Activated T-cell treated with anti-CD3 and anti-CD28 coated beads for 4 hours (primary cell): ENCODE results near the gene PRPSAP1.
"Not testable (repeated sequence)": the region's sequence is repeated elsewhere in the genome, so short reads cannot be mapped to it uniquely, and the experiment has no call there.

Experiments
- DNase-seq: peaks from one replicate; pipeline ENCODE4 v3.0.0-alpha.2; 2020

PRPSAP1 gene

DNA sequence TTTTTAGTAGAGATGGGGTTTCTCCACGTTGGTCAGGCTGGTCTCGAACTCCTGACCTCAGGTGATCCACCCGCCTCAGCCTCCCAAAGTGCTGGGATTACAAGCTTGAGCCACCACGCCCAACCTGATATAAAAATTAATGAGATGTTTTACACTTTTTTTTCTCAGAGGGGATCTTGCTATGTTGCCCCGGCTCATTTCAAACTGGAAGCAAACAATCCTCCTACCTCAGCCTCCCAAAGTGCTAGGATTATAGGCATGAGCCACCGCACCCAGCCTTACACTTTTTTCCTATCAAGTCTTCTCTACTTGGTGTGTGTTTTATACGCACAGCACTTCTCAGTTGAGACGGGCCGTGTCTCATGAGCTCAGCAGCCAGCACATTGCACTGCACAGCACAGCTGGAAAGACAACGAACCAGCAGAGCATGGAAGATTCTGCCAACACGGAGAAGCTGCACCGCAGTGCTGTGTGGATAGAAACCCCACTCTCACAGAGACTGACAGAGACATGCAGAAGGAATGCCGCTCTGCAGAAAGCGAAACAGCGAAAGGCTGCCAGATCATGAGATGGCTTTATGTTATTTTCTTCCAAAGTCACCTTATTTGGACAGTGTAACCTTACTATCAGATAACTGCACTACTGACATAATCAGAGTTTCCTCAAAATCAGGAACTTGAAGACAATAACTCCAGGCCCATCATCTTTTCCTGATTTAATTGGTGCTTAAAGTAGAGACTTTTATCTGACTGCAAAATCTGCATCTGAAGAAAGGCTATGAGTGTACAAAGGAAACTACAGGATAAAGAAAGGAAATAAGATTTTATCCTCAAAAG, 39.1 kb downstream of the PRPSAP1 start:
- no peak for DNase-seq

DNA sequence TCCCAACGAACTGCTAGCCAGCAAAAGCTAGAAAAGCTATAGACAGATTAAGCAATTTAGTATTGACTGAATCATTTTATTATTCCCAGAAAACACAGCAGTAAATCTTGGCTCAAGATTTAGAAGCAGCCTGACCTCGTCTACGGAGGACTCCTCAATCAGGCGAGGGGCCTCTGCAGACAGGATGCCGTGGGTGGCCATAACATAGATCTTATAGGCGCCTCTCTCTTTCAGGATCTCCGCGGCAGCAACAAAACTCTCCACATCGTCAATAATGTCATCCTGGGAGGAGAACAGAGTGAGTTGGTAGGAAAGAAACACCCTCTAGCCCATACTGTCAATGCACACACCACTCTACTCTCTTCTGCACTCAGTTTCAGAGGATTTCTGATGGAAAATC, 41.0 kb downstream of the PRPSAP1 start:
- DNase-seq = no peak

DNA sequence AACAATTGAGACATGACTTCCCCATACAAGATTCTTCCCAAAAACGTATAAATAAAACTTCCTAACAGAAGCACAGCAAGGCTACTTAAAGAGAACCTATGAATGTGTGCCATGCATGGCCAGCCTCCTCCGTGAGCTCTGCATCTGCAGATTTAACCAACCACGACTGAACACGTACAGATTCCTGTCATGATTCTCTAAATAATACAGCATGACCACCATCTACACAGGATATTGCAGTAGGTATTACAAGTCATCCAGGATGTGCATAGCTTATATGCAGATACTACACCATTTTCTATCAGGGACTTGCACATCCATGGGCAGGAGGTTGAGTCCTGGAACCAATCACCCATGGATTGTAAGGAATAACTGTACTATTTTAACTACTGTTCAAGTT, 44.3 kb downstream of the PRPSAP1 start:
- no peak for DNase-seq

DNA sequence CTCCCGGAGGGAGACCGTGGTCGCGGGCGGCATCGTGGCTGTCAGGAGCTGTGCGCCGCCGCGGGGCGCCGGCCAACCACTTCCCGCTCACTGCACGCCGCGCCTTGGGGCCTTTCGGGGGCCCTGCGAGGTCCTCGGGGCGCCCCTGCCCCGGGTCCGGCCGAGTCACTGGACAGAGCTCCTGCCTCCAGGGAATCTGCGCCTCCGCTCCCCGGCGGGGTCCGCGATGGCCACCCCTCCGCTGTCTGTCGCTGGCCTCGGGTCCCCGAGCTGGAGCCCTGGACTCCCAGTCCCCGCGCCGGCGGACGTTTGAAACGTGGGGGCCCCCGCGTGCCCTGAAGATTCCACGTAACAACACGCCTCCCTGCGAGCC, 45.8 kb downstream of the PRPSAP1 start, which contains the start of gene QRICH2:
Gene QRICH2, minus strand, starts transcription at position 311 of the 373 bp plus-strand sequence. Its CDS starts 278 bp downstream, at position 33.
- DNase-seq = no peak

DNA sequence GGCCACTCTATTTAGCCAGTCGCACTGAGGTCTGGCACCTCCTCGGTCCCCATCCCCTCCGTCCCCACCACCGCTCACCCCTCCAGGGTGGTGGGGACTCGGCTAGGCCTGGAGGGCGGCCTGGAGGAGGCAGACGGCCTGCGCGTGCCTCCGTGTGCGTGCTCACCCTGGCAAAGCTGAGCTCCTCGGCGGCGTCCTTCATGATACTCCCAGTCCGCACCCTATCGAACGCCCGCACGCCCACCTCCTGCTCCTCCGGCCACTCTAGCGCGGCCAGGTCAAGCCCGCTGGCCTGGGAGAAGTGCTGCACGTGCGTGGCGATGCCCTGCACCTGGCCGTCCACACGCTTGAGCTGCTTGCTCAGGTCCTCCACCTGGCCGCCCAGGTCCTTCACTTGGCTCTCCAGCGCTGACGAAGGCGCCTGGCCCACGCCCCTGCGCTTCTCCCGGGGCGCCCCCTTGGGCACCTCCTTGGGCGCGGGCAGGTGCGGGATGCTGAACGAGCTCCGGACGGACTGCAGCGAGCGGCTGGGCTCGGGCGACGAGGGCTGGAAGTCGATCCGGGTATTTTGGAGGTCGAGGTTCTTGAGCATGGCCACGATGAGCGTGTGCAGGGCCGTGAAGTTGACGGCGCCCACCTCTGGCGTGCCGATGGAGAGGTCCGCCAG, 46.3 kb downstream of the PRPSAP1 start:
- no peak for DNase-seq

DNA sequence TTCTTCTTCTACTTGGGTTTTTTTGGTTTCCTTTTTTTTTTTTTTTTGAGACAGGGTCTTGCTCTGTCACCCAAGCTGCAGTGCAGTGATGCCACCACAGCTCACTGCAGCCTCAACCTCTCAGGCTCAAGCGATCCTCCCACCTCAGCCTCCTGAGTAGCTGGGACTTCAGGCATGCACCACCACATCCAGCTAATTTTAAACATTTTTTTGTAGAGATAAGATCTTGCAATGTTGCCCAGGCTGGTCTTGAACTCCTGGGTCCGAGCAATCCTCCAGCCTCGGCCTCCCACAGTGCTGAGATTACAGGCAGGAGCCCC, 48.6 kb downstream of the PRPSAP1 start:
- DNase-seq = not testable (repeated sequence)

DNA sequence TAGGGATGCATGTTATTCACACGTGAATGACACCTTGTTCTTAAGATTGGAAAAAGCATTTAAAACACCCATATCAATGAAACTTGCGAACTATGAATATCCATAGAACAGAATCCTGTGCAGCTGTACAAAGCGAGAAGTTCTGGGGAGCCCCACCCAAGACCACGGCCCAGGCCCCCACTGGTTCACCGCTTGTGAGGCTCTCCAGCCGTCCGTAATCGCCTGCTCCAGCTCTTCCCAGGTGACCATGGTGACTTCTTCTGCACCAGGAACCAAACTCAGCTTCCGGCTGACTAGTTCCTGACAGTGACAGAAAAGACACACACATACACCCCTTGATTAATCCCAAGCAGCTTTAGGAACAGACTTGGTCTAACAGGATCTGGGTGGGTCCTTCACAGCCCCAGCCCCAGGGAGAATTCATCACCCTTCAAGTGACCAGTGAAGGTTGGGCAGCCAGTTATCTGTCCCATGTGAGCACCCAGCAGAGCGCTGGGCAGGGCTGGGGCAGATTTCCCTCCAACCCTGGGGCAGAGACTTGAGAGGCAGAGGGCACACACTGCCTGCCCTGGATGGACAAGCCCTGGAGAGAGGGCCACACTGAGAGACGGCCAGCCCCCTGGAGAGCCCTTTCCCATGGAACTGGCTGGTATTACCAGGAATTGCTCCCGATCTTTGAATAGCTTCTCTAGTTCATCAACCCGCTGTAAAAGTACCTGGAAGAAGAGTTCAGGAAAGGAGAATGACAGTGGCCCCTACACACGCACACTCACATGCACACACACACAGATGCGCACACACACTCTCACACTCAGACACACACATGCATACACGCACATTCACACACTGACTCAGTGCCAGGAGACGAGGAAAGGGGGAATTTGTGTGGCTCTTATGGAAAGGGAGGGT, 49.2 kb downstream of the PRPSAP1 start:
- no peak for DNase-seq

DNA sequence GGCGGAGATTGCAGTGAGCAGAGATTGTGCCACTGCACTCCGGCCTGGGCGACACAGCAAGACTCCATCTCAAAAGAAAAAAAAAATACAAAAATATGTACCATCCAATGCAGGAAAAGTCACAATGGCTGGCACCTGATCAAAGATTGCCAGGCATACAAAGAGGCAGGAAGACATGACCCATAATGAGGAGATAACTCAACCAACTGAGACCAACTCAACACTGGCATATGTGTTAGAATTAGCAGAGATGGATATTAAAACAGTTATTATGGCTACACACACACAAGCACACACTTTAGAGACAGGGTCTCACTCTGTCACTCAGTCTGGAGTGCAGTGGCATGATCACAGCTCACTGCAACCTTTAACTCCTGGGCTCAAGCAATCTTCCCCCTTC, 56.3 kb downstream of the PRPSAP1 start:
- DNase-seq = no peak

DNA sequence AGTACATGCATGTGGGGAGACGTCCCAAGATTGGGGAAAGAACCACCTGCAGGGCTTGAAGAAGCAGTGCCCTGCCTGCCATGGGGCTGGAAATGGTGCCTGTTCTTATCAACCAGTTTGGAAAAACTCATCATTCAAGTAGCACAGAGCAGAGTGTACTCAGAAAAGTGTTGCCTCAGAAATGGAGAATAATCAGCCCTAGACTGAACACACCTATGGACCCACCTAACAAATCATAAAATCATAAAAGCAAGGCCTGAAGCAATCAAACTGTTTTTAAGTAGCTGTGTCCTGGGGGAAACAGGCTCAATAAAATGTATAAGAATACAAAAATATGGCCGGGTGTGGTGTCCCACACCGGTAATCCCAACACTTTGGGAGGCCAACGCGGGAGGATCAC, 56.8 kb downstream of the PRPSAP1 start:
- no peak for DNase-seq

DNA sequence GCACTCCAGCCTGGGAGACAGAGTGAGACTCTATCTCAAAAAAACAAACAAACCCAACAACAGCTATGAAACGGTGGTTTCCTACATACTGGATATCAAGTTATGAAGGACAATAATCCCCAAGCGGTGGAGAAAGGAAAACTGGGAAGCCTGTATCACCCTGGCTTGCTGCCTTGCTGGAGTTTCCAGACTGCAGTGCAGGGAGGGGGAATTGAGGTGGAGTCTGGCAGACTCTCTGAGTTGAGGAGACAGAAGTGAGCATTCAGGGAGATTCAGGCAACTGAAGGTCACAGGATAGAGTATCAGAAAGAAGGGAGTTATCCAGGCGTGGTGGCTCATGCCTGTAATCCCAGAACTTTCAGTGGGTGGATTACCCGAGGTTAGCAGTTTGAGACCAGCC, 57.5 kb downstream of the PRPSAP1 start:
- no peak for DNase-seq

DNA sequence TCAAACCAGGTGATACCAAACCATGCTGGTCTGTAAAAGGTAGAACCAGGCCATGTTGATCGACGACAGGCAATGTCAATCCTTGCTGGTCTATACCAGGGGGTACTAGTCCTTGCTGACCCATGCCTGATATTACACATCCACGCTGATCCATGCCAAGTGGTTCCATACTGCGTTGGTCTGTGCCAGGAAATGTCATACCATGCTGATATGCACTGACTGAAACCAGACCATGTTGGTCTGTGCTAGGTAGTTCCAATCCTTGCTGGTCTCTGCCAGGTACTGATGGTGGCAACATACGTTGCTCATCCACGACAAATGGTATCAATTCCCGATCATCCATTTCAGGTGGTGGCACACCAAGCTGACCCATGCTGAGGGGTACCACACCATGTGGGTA, 60.6 kb downstream of the PRPSAP1 start:
- no peak for DNase-seq

DNA sequence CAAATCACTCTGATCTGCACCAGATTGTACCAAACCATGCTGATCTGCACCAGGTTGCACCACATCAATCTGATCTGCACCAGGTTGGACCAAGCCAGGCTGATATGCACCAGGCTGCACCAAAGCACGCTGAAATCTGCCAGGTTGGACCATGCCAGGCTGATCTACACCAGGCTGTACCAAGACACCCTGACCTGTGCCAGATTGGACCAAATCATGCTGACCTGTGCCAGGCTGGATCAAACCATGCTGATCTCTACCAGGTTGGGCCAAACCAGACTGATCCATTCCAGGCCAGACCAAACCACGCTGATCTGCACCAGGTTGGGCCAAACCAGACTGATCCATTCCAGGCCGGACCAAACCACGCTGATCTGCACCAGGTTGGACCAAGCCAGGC, 61.1 kb downstream of the PRPSAP1 start:
- DNase-seq = no peak

DNA sequence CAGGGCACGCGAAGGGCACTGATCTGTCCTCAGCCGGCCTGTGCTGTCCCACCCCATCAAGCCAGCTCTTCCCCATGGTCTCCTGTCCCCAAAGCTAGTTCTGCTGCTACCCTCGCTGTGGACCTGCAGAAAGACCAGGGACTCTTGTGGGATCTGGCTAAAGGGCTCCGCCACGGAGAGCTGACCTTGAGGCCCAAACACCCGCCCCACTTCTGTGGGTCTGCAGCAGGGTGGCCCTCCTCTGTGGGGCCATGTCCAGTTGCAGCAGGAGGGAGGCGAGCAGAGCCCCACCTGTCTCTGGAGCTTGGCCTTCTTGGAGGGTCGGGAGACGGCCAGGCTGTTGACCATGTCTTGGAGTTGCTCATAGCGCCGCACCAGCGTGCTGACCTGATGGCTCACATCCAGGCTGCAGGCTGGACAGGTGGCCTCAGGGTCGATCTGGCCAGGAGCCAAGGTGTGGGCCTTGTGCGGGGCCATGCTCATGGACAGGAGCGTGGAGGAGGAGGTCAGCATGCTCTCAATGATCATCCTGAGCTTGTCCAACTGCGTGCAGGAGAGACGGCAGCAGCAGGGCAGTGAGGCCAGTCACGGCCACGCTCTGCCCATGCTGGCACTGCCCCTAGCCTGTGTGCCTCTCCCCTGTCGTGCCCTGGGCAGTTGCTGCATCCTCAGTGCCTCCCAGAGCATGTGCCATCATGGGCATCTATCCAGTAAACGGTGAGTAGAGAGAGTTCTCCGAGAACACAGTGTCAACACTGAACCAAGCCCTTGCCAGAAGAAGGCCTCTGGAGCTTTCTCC, 71.9 kb downstream of the PRPSAP1 start:
- no peak for DNase-seq

DNA sequence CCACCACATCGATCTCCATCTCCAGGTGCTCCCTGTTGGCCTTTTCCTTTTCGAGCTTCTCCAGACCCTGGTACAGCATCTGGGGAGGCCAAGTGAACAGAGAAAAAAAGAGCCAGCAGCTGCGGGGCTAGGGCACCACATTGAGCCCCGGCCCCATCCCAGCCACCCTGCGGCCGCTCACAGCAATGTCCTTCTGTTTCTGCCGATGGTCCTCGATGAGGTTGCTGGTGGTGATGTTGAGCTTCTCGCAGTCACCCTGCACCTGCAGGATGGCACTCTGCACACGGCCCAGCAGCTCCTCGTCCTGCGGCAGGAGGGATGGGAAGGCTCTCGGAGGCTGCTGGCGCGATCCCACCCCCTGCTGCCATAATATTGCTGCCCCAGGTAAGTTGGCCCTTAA, 73.1 kb downstream of the PRPSAP1 start:
- no peak for DNase-seq

DNA sequence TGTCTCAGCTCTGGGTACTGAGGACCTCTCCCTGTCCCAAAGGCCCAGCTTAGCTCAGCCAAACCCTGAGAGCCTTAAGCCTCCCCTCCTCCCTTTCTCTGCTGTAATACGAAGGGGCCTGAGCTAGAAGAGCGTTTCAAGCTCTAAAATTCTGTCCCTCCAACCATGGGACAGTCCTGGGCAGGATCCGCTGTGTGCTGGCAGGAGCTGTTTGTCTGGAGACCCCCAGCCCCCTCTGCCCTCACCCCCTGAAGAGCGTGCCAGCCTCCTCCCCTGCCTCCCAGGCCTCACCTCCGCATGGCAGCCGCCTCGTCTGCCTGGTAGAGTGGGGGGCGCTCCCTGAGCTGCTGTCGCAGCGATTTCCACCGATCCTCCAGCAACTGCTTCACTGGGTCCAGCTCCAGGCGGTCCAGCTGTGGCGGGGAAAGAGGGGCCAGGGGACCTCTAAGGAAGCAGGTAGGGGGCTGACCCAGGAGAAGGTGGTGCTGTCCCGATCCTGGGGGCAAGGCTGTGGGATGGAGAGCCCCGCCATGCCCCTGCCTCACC, 73.9 kb downstream of the PRPSAP1 start:
- DNase-seq = no peak

DNA sequence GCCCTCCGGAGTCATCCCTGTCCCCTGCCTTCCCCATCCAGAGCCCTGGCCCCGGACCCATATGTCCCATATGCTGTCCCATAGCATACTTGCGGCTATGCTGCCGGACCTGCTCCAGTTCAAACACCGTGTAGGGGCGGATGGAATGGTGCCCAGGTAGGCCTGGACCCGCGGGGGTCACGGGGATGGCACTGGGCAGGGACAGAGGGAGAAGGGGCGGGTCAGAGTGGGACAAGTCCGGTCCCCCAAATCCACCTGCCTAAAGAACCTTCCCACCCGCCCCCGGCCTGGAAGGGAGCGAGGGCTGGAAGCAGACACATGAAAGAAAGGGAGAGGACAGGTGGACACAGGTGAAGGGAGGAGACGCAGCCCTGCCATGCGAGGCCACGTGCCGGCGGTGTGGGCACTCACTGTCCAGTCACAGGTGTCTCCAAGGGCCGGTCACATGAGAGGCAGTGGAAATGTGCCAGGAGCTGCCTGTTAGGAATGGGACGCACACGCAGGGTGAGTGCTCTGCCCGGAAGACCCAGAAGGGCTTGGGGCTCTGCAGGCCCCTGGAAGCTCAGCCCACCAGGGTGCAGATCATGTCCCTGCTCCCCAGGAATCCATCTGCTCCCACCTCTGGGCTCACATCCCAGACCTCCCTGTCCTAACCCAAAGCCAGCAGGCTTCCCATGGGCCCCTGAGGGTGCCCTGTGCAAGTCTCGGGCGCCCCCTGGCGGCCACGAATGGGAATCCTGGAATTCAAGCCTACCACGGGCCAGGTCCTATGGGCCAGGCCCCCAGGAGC, 74.6 kb downstream of the PRPSAP1 start:
- peak; percentile 86 for DNase-seq

DNA sequence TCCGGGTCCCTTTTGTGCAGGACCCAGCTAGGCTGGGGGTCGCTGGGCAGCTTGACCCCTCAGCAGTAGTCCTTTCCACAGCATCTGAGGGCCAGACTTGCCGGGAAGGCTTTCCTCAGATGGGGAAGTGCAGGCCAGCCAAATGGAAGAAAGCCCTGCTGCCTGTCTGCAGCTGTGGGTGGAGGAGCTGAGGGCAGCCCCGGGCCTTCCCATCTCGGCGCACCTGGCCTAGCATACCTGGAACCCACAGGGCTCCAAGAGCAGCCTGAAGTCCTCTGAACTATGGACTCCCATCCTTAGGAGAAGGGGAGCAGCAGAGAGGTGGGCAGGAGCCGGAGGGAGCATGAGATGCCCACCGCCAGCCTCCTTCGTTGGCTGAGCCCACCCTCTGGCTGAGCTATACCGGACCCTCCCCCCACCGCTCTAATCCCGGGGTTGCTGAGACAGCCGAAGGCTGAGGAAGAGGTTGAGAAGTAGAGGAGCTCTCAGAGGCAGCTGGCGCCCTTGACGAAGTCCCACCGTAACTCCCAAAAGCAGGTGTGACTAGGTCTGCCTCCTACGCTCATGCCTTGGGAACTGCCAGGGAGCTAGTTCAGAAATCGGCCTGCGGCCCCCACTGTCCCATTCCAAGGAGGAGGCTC, 75.3 kb downstream of the PRPSAP1 start:
- DNase-seq = no peak

DNA sequence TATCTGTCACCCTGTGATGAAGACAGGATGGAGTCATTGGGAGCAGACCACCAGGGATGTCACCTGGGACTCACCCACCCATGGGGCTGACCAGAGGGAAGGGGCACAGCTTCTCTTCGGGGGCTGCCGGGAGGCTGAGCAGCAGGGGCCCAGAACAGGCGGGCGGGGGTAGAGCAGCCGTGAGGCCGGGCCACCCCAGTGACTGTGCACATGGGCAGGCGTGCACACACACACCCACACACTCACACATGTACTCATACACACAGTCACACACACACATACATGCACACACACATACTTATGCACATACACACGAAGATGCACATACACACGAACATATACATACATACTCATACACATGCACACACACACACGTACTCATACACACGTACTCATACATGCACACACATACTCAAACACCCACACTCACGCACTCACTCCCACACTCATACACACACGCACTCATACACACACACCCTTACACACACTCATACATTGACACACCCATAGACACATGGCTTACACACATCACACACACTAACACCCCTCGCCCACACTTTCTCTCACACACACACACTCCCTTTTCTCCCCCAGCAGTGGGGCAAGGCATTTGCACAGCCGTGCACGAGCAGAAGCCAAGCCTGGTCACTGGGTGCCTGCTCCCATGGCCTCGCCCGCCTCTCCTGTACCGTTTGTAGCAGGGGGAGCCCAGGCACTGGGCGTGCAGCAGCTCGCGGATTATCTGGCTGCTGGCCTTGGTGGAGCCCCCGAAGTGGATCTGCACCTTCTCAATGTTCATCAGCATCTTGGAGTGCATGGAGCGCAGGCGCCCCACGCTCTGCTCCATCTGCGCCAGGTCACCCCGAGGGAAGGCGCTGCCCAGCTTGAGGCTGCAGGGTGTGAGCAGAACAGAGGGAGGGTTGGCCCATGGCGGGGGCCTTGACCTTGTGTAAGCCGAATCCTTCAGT, 76.1 kb downstream of the PRPSAP1 start:
- no peak for DNase-seq

DNA sequence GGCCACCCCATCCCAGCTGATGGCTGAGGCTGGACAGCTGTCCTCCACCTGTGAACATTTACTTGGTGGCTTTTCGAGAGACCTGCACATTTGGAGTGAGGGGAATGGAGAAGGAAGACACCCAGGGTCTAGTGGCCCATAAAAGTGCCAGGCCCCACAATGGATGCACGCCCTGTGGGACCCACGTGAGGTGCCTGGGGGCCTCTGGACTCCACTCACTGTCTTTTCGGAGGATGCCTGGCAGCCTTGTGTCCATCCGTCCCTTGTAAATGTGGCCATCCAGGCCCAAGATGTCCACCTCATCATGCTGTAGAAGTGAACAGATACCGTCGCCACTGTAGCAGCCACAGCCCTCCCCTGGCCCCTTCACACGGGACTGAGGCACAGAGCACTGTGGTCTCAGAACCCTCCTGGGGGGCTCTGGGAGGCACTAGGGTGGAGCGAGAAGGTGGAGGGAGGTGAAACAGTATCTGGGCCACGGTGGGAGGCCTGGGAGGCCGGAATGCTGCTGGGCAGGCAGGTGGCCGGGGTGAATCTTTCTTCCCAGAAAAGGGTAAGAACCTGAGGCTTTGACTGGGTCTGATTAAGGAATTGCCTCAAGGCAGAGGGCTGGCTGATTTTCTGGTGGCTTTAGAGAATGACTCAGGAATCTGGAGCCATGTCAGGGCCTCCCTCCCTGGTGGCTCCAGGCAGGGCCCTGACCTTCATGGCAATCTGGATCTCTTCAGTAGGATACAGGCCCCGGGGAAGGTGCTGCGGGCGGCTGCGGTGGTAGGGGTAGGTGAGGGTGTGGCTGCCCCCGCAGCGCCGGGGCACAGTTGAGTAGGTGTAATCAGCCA, 77.0 kb downstream of the PRPSAP1 start:
- DNase-seq = no peak
